HepG2 (cell line): ENCODE measurements around the gene COG4.

Source experiments
- CTCF ChIP-seq: sonication (generic); formaldehyde crosslinking; IDR thresholded peaks from 2 replicates; pipeline ENCODE4 v1.5.0; 2020; ENCODE audit warnings: mild to moderate bottlenecking, missing genetic modification reagents, moderate library complexity
- EZH2 ChIP-seq: conservative IDR thresholded peaks from 2 replicates; pipeline ENCODE4 v1.6.1; 2012; ENCODE audit warnings: mild to moderate bottlenecking, low read depth, low read length, moderate library complexity
- NFATC3 ChIP-seq: sonication (generic); formaldehyde crosslinking; IDR thresholded peaks from 2 replicates; pipeline ENCODE4 v1.5.1; 2020; ENCODE audit warnings: mild to moderate bottlenecking, missing genetic modification reagents
- REPIN1 ChIP-seq: sonication (generic); formaldehyde crosslinking; IDR thresholded peaks from 2 replicates; pipeline ENCODE4 v1.8.0; 2022; ENCODE audit warnings: missing genetic modification reagents, low read depth, mild to moderate bottlenecking, borderline replicate concordance
- SIN3A ChIP-seq: IDR thresholded peaks from 2 replicates; pipeline ENCODE4 v1.6.1; 2011; ENCODE audit warnings: low read depth, mild to moderate bottlenecking, control low read depth, low read length, borderline replicate concordance

DNA sequence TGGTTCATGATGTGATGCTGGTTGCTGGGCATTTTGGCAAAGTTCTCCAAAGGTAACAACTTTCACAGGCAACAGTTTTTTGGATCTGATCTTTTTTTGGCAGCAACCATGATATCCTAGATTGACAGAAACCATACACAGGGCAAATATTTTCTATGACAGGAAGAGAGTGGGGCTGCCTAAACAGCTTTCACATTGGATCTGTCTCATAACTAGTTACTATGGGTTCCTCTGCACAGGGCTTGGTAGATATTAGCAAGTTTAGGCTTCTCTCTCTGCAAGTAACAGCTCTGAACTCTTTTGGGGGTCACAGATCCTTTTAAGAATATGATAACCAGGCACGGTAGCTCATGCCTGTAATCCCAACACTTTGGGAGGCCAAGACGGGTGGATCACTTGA, 28.6 kb downstream of the COG4 start:
- TF ChIP-seq NFATC3 (CRISPR knock-in tag) = no peak
- TF ChIP-seq CTCF = no peak
- TF ChIP-seq REPIN1 (CRISPR knock-in tag) = no peak
- TF ChIP-seq SIN3A = no peak
- TF ChIP-seq EZH2 = no peak
